Body of pancreas (tissue), 4 donors: ENCODE results near the gene RUFY3.

ENCODE experiments used
- POLR2A ChIP-seq, 3 donors: fragments of 450-650 bp; IDR thresholded peaks; one replicate each; pipeline ENCODE4 v1.6.1; 2016; ENCODE audit warnings: antibody characterized with exemption in 3 of 3, mild to moderate bottlenecking in 2 of 3
- TF ChIP-seq, protein P1 (sequence below), 7 experiments: fragments of 450-650 bp in 4 of 7; fragments of 200-600 bp in 3 of 7; sonication (generic) in 3 of 7; IDR thresholded peaks; one replicate each; pipeline ENCODE4 v1.5.1; 2016 to 2019; ENCODE audit warnings: antibody characterized with exemption in 7 of 7

DNA sequence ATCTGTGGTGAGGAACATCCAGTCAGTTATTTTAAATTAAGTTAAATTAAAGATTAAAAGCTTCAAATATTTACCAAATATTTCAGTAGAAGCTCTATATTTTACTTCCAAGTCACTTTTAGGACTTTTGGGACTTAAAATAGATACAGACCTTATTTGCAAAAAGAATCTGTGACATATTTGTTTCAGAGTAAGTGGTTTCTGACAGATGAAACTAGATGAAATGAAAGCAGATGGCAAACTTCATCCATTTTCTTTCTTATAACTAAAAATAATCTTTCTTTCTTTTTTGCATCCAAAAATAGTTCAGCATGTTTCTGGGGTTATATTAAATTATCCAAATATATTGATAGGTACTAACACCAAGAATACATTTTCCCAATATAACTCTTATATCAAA, 40.1 kb upstream of the RUFY3 start:
- no peak for TF ChIP-seq POLR2A (IDR thresholded peaks at IDR 0.05)
- TF ChIP-seq, protein P1, sequence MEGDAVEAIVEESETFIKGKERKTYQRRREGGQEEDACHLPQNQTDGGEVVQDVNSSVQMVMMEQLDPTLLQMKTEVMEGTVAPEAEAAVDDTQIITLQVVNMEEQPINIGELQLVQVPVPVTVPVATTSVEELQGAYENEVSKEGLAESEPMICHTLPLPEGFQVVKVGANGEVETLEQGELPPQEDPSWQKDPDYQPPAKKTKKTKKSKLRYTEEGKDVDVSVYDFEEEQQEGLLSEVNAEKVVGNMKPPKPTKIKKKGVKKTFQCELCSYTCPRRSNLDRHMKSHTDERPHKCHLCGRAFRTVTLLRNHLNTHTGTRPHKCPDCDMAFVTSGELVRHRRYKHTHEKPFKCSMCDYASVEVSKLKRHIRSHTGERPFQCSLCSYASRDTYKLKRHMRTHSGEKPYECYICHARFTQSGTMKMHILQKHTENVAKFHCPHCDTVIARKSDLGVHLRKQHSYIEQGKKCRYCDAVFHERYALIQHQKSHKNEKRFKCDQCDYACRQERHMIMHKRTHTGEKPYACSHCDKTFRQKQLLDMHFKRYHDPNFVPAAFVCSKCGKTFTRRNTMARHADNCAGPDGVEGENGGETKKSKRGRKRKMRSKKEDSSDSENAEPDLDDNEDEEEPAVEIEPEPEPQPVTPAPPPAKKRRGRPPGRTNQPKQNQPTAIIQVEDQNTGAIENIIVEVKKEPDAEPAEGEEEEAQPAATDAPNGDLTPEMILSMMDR (IDR thresholded peaks at IDR 0.05): no peak
